Ovary (tissue), 9 donors: Measurements from ENCODE around the gene JARID2. TPM values are rescaled to one million over a fixed set of nuclear protein-coding genes. Genes with fewer than 3 reads are reported as not detected.

Experiments
- DNase-seq, 5 donors: peaks; one replicate each; pipeline ENCODE4 v3.0.0-alpha.2; 2019 to 2020
- H3K27ac ChIP-seq, 2 donors: fragments of 200-600 bp; one replicate each; pipeline versions ENCODE4 v1.5.1 to v1.8.0; 2019 to 2022
- H3K27me3 ChIP-seq: fragments of 200-600 bp; one replicate; pipeline ENCODE4 v1.8.0; 2022
- H3K36me3 ChIP-seq: fragments of 200-600 bp; sonication (generic); one replicate; pipeline ENCODE4 v1.5.1; 2019
- H3K4me1 ChIP-seq: one replicate; pipeline ENCODE4 v1.8.1; 2013; ENCODE audit warnings: mild to moderate bottlenecking, moderate library complexity; ENCODE audit not compliant: insufficient read depth
- H3K4me3 ChIP-seq: fragments of 200-600 bp; sonication (generic); one replicate; pipeline ENCODE4 v1.5.1; 2017
- H3K9me3 ChIP-seq, 2 donors: fragments of 200-600 bp in 1 of 2; sonication (generic) in 1 of 2; one replicate each; pipeline versions ENCODE4 v1.5.1 to v1.8.1; 2013 to 2019; ENCODE audit warnings: mild to moderate bottlenecking in 1 of 2, moderate library complexity in 1 of 2
- CTCF ChIP-seq, 3 donors: fragments of 450-650 bp in 2 of 3; fragments of 200-600 bp in 1 of 3; IDR thresholded peaks; one replicate each; pipeline versions ENCODE4 v1.5.1 to v1.8.0; 2016 to 2022; ENCODE audit warnings: antibody characterized with exemption in 3 of 3, mild to moderate bottlenecking in 1 of 3
- EP300 ChIP-seq: sonication (generic); formaldehyde crosslinking; IDR thresholded peaks from one replicate; pipeline ENCODE4 v1.6.1; 2017; ENCODE audit warnings: antibody characterized with exemption
- POLR2A ChIP-seq: fragments of 450-650 bp; IDR thresholded peaks from one replicate; pipeline ENCODE4 v1.6.1; 2017; ENCODE audit warnings: antibody characterized with exemption, mild to moderate bottlenecking, moderate library complexity
- WGBS, 3 donors: extraction: QIAGEN DNeasy Blood & Tissue Kit in 1 of 3; methylation state at CpG; one replicate each; pipeline versions ENCODE4 v1.1.5 to v1.1.7; 2013 to 2017; 5-methylcytosine and 5-hydroxymethylcytosine counted together
- intact Hi-C, 4 donors: fragments of 100-400 bp; cut with DNase I; formaldehyde crosslinking; loops; one replicate each; pipeline versions ENCODE4 v1.11.0 to v1.15.1; 2022 to 2023
- polyA plus RNA-seq, 2 donors: library from polyadenylated mRNA; stranded (reverse); fragments of 200-250 nt in 1 of 2; fragments of 350-450 nt in 1 of 2; fragmentation: Illumina TruSeq in 1 of 2; extraction: RNeasy Lipid Tissue Mini Kit (QIAGEN cat#74804) in 1 of 2; gene quantifications; one replicate each; pipeline ENCODE4 v1.2.3, GENCODE V29; 2013 to 2014
- total RNA-seq, 7 donors: library from RNA; depleted of rRNA in 2 of 7; stranded (reverse); fragments of >200 nt in 2 of 7; fragmentation: NEBNext Ultra II Directional in 3 of 7; extraction: Animal tissue kit (Norgen Biotek cat#: 25700) in 3 of 7; gene quantifications; one replicate each; pipeline versions ENCODE4 v1.1.0 to v1.2.4, GENCODE V29; 2016 to 2023
- donor health status: DM: no; HTN: no; CAD: no; lungs with moderate emphysema.
- donor health status: DM: no; HTN: no; CAD: no.
- donor health status: Bipolar disorder and iron deficiency.
- donor health status: DM: yes; HTN: yes; CAD: no.
- donor health status: DM: no; HTN: no; CAD: no.
- donor health status: DM: yes; HTN: yes; CAD: no.

JARID2 gene
- total and polyA plus RNA-seq, 9 donors: 4.5 to 17.4 (median 8.7) TPM

- TF ChIP-seq EP300: no peak
- no peak for TF ChIP-seq POLR2A
- TF ChIP-seq CTCF (IDR thresholded peaks at IDR 0.05): no peak
- no peaks in the 10 kb centered on the region for H3K27me3 ChIP-seq
- WGBS, 3 donors: 81 to 90% (median 83%) methylated on average over 3 of the region's 3 CpGs
- no peaks in the 10 kb centered on the region for H3K9me3 ChIP-seq
- no peak overlapping the region for H3K27ac ChIP-seq
- no peak for DNase-seq
- no peaks in the 10 kb centered on the region for H3K36me3 ChIP-seq
- H3K4me3 ChIP-seq: no peak overlapping the region
- no peaks in the 10 kb centered on the region for H3K4me1 ChIP-seq
- intact Hi-C loops: no loop called here
These were observed 91.7 kb downstream of the JARID2 start for GRCh38 chr6:15337582-15337981.

- DNase-seq: no peak
- Histone ChIP-seq H3K4me3 (no peak overlapping the region), H3K36me3 (no peaks in the 10 kb centered on the region), H3K27me3 (no peaks in the 10 kb centered on the region), H3K9me3 (no peaks in the 10 kb centered on the region), H3K4me1 (no peaks in the 10 kb centered on the region), H3K27ac (no peak overlapping the region)
- 88 to 98% (median 93%) methylated on average over 1 of the region's 1 CpG for WGBS, 3 donors
- TF ChIP-seq CTCF (IDR thresholded peaks at IDR 0.05) (no peak), EP300 (no peak), POLR2A (no peak)
- intact Hi-C loops: no loop called here
These were observed 92.6 kb downstream of the JARID2 start for GRCh38 chr6:15338476-15338875.

GRCh38 chr6:15339081-15339480 is 93.2 kb downstream of the JARID2 start:
- WGBS, 3 donors: 88 to 96% (median 95%) methylated on average over 4 of the region's 4 CpGs
- no peaks in the 10 kb centered on the region for H3K9me3 ChIP-seq
- no peaks in the 10 kb centered on the region for H3K27me3 ChIP-seq
- TF ChIP-seq POLR2A (no peak), CTCF (IDR thresholded peaks at IDR 0.05) (no peak), EP300 (no peak)
- H3K4me3 ChIP-seq: no peak overlapping the region
- no peaks in the 10 kb centered on the region for H3K4me1 ChIP-seq
- intact Hi-C loops: no loop called here
- DNase-seq: no peak
- no peak overlapping the region for H3K27ac ChIP-seq
- no peaks in the 10 kb centered on the region for H3K36me3 ChIP-seq

- no peak for TF ChIP-seq CTCF (IDR thresholded peaks at IDR 0.05)
- no peak for TF ChIP-seq EP300
- Histone ChIP-seq H3K27me3 (no peaks in the 10 kb centered on the region), H3K27ac (no peak overlapping the region), H3K9me3 (no peaks in the 10 kb centered on the region), H3K36me3 (no peaks in the 10 kb centered on the region), H3K4me1 (no peaks in the 10 kb centered on the region), H3K4me3 (no peak overlapping the region)
- intact Hi-C loops: no loop called here
- DNase-seq: no peak
- 94 to 97% (median 96%) methylated on average over 3 of the region's 3 CpGs for WGBS, 3 donors
These were observed 94.3 kb downstream of the JARID2 start for GRCh38 chr6:15340105-15340601.
